ENCODE results near the gene PIGP.

GRCh38 chr21:37044643-37045042, 28.2 kb downstream of the PIGP start:
- no peak for TF ChIP-seq CTCF (IDR thresholded peaks at IDR 0.05 in 8 of 11, conservative IDR thresholded peaks at IDR 0.05 in 3 of 11)
- no peak for TF ChIP-seq POLR2A (IDR thresholded peaks at IDR 0.05)

Data from spleen (tissue), 7 donors.